ENCODE measurements around the gene SNX18.
A peak's percentile ranks its signal among the peaks of the same experiment; 100 is the strongest.

Gene SNX18, protein sequence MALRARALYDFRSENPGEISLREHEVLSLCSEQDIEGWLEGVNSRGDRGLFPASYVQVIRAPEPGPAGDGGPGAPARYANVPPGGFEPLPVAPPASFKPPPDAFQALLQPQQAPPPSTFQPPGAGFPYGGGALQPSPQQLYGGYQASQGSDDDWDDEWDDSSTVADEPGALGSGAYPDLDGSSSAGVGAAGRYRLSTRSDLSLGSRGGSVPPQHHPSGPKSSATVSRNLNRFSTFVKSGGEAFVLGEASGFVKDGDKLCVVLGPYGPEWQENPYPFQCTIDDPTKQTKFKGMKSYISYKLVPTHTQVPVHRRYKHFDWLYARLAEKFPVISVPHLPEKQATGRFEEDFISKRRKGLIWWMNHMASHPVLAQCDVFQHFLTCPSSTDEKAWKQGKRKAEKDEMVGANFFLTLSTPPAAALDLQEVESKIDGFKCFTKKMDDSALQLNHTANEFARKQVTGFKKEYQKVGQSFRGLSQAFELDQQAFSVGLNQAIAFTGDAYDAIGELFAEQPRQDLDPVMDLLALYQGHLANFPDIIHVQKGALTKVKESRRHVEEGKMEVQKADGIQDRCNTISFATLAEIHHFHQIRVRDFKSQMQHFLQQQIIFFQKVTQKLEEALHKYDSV

DNA sequence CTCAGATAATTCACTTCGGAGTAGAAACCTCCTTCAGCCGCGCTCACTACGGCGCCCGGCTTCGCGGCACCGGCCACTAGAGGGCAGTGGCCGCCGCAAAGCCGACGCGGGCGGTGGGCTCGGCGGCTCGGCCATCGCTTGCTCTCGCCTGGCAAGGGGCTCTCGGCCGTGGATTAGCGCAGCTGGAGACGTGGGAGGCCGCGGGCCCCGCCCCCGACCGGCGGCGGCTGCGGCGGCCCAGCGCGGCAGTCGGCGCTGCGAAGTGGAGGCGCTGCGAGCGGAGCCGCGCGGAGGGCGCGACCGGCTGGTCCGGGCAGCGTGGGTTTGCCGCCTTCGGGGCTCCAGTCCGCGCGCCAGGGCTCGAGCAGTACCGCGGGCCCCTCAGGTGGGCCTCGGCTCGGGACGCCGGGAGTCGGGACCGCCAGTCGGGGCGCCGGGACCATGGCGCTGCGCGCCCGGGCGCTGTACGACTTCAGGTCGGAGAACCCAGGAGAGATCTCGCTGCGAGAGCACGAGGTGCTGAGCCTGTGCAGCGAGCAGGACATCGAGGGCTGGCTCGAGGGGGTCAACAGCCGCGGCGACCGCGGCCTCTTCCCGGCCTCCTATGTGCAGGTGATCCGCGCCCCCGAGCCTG lies at the start of gene SNX18:
Gene SNX18, plus strand, starts transcription at position 248 of the 634 bp plus-strand sequence. Its CDS starts 194 bp downstream, at position 442.
- Histone ChIP-seq H3K9me3 (ENCODE audit: insufficient read depth, low read depth, low read length) (no peaks in the 10 kb centered on the region), H3K9me2 (replicated peaks; ENCODE audit: low read depth, low read length) (no peaks in the 10 kb centered on the region), H2AFZ (ENCODE audit: low read length) (peak within 1 kb of the TSS; percentile 95), H3K9ac (ENCODE audit: low read depth, low read length, poor library complexity, severe bottlenecking) (peak within 1 kb of the TSS; percentile 80), H3K27me3 (ENCODE audit: insufficient read depth, low read length, poor library complexity, severe bottlenecking) (no peaks in the 10 kb centered on the region), H4K20me1 (ENCODE audit: insufficient read depth, low read length, poor library complexity, severe bottlenecking) (no peaks in the 10 kb centered on the region), H3K4me1 (ENCODE audit: insufficient read depth, low read length, poor library complexity, severe bottlenecking) (peaks cover 43% of the 10 kb centered on the region), H3K4me3 (ENCODE audit: low read length, poor library complexity, severe bottlenecking) (peak within 1 kb of the TSS; percentile 89), H3F3A (ENCODE audit: low read depth) (no peaks in the 10 kb centered on the region), H3K79me2 (ENCODE audit: insufficient read depth, low read length) (peaks cover 32% of the 10 kb centered on the region), H3K36me3 (ENCODE audit: insufficient read depth, low read length) (no peaks in the 10 kb centered on the region), H3K4me2 (ENCODE audit: low read depth, low read length, poor library complexity, severe bottlenecking) (peak within 1 kb of the TSS; percentile 76)
- TF ChIP-seq, protein P1, sequence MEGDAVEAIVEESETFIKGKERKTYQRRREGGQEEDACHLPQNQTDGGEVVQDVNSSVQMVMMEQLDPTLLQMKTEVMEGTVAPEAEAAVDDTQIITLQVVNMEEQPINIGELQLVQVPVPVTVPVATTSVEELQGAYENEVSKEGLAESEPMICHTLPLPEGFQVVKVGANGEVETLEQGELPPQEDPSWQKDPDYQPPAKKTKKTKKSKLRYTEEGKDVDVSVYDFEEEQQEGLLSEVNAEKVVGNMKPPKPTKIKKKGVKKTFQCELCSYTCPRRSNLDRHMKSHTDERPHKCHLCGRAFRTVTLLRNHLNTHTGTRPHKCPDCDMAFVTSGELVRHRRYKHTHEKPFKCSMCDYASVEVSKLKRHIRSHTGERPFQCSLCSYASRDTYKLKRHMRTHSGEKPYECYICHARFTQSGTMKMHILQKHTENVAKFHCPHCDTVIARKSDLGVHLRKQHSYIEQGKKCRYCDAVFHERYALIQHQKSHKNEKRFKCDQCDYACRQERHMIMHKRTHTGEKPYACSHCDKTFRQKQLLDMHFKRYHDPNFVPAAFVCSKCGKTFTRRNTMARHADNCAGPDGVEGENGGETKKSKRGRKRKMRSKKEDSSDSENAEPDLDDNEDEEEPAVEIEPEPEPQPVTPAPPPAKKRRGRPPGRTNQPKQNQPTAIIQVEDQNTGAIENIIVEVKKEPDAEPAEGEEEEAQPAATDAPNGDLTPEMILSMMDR (conservative IDR thresholded peaks at IDR 0.05; ENCODE audit: low read length): peak; percentile 87
- TF ChIP-seq EZH2phosphoT487 (IDR thresholded peaks at IDR 0.05; ENCODE audit: borderline replicate concordance): no peak

DNA sequence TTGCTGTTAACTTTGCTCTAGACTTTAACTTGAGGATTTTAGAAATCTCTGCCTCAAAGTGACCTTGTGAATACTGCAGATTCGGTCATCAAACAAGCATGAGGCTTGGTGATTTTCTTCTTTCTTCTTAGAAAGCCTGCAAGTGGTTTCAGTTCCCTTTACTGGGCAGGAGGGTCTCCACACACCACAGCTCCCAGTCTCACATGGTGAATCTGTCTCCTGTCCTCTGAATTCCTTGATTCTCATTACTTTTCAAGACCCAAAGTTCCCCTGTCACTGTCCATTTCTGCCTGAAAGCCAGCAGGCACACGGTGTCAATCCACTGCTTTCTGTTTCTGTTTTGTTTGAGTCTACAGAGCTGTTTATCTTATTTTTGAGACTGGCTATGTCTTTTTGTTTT lies 47.9 kb upstream of the SNX18 start:
- Histone ChIP-seq H2AFZ (ENCODE audit: low read length) (peak overlapping the region; percentile 37; the same call in 1 of the 2 replicates), H4K20me1 (ENCODE audit: insufficient read depth, low read length, poor library complexity, severe bottlenecking) (no peaks in the 10 kb centered on the region), H3F3A (ENCODE audit: low read depth) (no peaks in the 10 kb centered on the region), H3K9me2 (replicated peaks; ENCODE audit: low read depth, low read length) (no peaks in the 10 kb centered on the region), H3K9me3 (ENCODE audit: insufficient read depth, low read depth, low read length) (no peaks in the 10 kb centered on the region), H3K9ac (ENCODE audit: low read depth, low read length, poor library complexity, severe bottlenecking) (no peak overlapping the region), H3K27me3 (ENCODE audit: insufficient read depth, low read length, poor library complexity, severe bottlenecking) (no peaks in the 10 kb centered on the region), H3K4me3 (ENCODE audit: low read length, poor library complexity, severe bottlenecking) (no peak overlapping the region), H3K36me3 (ENCODE audit: insufficient read depth, low read length) (no peaks in the 10 kb centered on the region), H3K4me2 (ENCODE audit: low read depth, low read length, poor library complexity, severe bottlenecking) (no peak overlapping the region), H3K79me2 (ENCODE audit: insufficient read depth, low read length) (no peaks in the 10 kb centered on the region), H3K4me1 (ENCODE audit: insufficient read depth, low read length, poor library complexity, severe bottlenecking) (no peaks in the 10 kb centered on the region)
- TF ChIP-seq, protein P1 (conservative IDR thresholded peaks at IDR 0.05; ENCODE audit: low read length): no peak
- TF ChIP-seq EZH2phosphoT487 (IDR thresholded peaks at IDR 0.05; ENCODE audit: borderline replicate concordance): no peak

DNA sequence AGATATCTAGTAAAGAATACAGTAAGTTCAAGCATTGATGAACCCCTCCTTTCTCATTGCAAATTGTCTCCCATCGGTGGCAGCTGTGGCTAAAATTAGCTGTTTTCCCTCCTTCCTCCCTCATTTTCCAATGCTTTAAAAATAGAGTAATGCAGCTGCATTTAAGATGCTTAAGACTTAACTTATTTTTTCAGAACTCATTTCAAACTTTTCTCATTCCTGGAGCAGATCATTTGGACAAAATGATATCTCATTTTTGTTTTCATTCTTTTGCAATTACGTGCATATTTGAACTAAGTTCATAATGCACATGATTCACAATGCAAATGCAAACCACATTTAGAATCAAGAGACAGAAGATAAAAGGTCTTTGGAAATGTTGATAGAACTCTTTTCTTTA lies 47.4 kb upstream of the SNX18 start:
- H3K9ac ChIP-seq (ENCODE audit: low read depth, low read length, poor library complexity, severe bottlenecking): no peak overlapping the region

More for the DNA sequence above, 47.4 kb upstream of the SNX18 start:
- no peaks in the 10 kb centered on the region for H4K20me1 ChIP-seq (ENCODE audit: insufficient read depth, low read length, poor library complexity, severe bottlenecking)
- H3F3A ChIP-seq (ENCODE audit: low read depth): no peaks in the 10 kb centered on the region
- H2AFZ ChIP-seq (ENCODE audit: low read length): 0 out of 2 replicates have a peak overlapping the region, but pooled peaks have one; percentile 37
- no peak for TF ChIP-seq EZH2phosphoT487 (IDR thresholded peaks at IDR 0.05; ENCODE audit: borderline replicate concordance)
- TF ChIP-seq, protein P1 (conservative IDR thresholded peaks at IDR 0.05; ENCODE audit: low read length): no peak
- no peaks in the 10 kb centered on the region for H3K36me3 ChIP-seq (ENCODE audit: insufficient read depth, low read length)
- no peak overlapping the region for H3K4me3 ChIP-seq (ENCODE audit: low read length, poor library complexity, severe bottlenecking)
- H3K4me1 ChIP-seq (ENCODE audit: insufficient read depth, low read length, poor library complexity, severe bottlenecking): no peaks in the 10 kb centered on the region
- no peaks in the 10 kb centered on the region for H3K27me3 ChIP-seq (ENCODE audit: insufficient read depth, low read length, poor library complexity, severe bottlenecking)
- no peak overlapping the region for H3K4me2 ChIP-seq (ENCODE audit: low read depth, low read length, poor library complexity, severe bottlenecking)
- H3K9me2 ChIP-seq (replicated peaks; ENCODE audit: low read depth, low read length): no peaks in the 10 kb centered on the region
- H3K79me2 ChIP-seq (ENCODE audit: insufficient read depth, low read length): no peaks in the 10 kb centered on the region
- no peaks in the 10 kb centered on the region for H3K9me3 ChIP-seq (ENCODE audit: insufficient read depth, low read depth, low read length)

Data from Loucy (cell line).